Measurements from ENCODE around the gene ACE. TPM values are rescaled to one million over a fixed set of nuclear protein-coding genes. Genes with fewer than 3 reads are reported as not detected.

ACE gene
- total and polyA plus RNA-seq, 4 donors, result 1.1 to 6.9 (median 2.4) TPM

GRCh38 chr17:63437287-63438091, 39.4 kb upstream of the ACE start:
- Histone ChIP-seq H3K4me3 (ENCODE audit: low read depth in 1 of 3, low read length in 3 of 3) (no peak overlapping the region), H3K4me1 (ENCODE audit: control insufficient read depth in 4 of 4, insufficient read depth in 4 of 4, low read length in 3 of 4) (peaks cover 4 to 16% (median 5%) of the 10 kb centered on the region in 4 donors), H3K27me3 (ENCODE audit: control insufficient read depth in 4 of 4, insufficient read depth in 4 of 4, low read length in 3 of 4) (no peaks in the 10 kb centered on the region), H3K9me3 (ENCODE audit: control insufficient read depth in 4 of 4, low read length in 3 of 4) (no peaks in the 10 kb centered on the region), H3K36me3 (ENCODE audit: control insufficient read depth in 4 of 4, insufficient read depth in 3 of 4, low read depth in 1 of 4, low read length in 3 of 4) (no peaks in the 10 kb centered on the region), H3K27ac (ENCODE audit: low read depth in 1 of 2, low read length in 2 of 2) (no peak overlapping the region), H3K9ac (ENCODE audit: low read depth in 1 of 2, low read length in 2 of 2) (no peak overlapping the region)
- no peak for DNase-seq (ENCODE audit: low spot score)
- WGBS, result 56% methylated on average over 55 of the region's 55 CpGs
- TF ChIP-seq NR2F2 (IDR thresholded peaks at IDR 0.05), result no peak
- no peak for TF ChIP-seq HNF4G (IDR thresholded peaks at IDR 0.05)
- no peak for TF ChIP-seq TAF1 (conservative IDR thresholded peaks at IDR 0.05)
- TF ChIP-seq ATF3 (IDR thresholded peaks at IDR 0.05), result no peak
- no peak for TF ChIP-seq SP1 (IDR thresholded peaks at IDR 0.05)
- no peak for TF ChIP-seq JUND (IDR thresholded peaks at IDR 0.05)
- no peak for TF ChIP-seq RXRA (IDR thresholded peaks at IDR 0.05)
- no peak for TF ChIP-seq ZBTB33 (IDR thresholded peaks at IDR 0.05)
- TF ChIP-seq EGR1 (IDR thresholded peaks at IDR 0.05; ENCODE audit: low read depth in 2 of 2), result no peak
- no peak for TF ChIP-seq GABPA (IDR thresholded peaks at IDR 0.05 in 1 of 2, conservative IDR thresholded peaks at IDR 0.05 in 1 of 2)

GRCh38 chr17:63438092-63439051, 38.5 kb upstream of the ACE start:
- H3K9ac ChIP-seq (ENCODE audit: low read depth in 1 of 2, low read length in 2 of 2), result no peak overlapping the region
- no peaks in the 10 kb centered on the region for H3K27me3 ChIP-seq (ENCODE audit: control insufficient read depth in 4 of 4, insufficient read depth in 4 of 4, low read length in 3 of 4)
- 71% methylated on average over 46 of the region's 46 CpGs for WGBS
- H3K4me3 ChIP-seq (ENCODE audit: low read depth in 1 of 3, low read length in 3 of 3), result no peak overlapping the region
- no peaks in the 10 kb centered on the region for H3K9me3 ChIP-seq (ENCODE audit: control insufficient read depth in 4 of 4, low read length in 3 of 4)
- TF ChIP-seq RAD21 (IDR thresholded peaks at IDR 0.05) (no peak), FOXA2 (IDR thresholded peaks at IDR 0.05) (no peak), ZBTB33 (IDR thresholded peaks at IDR 0.05) (no peak), REST (IDR thresholded peaks at IDR 0.05) (no peak), YY1 (IDR thresholded peaks at IDR 0.05) (no peak), SP1 (IDR thresholded peaks at IDR 0.05) (no peak), RXRA (IDR thresholded peaks at IDR 0.05) (no peak), CTCF (IDR thresholded peaks at IDR 0.05; ENCODE audit: low read depth, low read length, missing input control) (no peak)
- peaks cover 0 to 12% (median under 1%) of the 10 kb centered on the region in 4 donors for H3K4me1 ChIP-seq (ENCODE audit: control insufficient read depth in 4 of 4, insufficient read depth in 4 of 4, low read length in 3 of 4)
- H3K36me3 ChIP-seq (ENCODE audit: control insufficient read depth in 4 of 4, insufficient read depth in 3 of 4, low read depth in 1 of 4, low read length in 3 of 4), result no peaks in the 10 kb centered on the region
- no peak overlapping the region for H3K27ac ChIP-seq (ENCODE audit: low read depth in 1 of 2, low read length in 2 of 2)
- DNase-seq (ENCODE audit: low spot score), result no peak
